Thyroid gland (tissue), 4 donors: ENCODE data around the gene CLDN9. TPM values are rescaled to one million over a fixed set of nuclear protein-coding genes. Genes with fewer than 3 reads are reported as not detected.

ENCODE experiments used
- DNase-seq, 2 donors: peaks; one replicate each; pipeline ENCODE4 v3.0.0-alpha.2; 2019
- H3K27ac ChIP-seq, 3 donors: fragments of 200-600 bp; sonication (generic); 1 replicate in 2 of 3; 2 replicates in 1 of 3; pipeline ENCODE4 v1.5.1; 2016 to 2019; ENCODE audit warnings: mild to moderate bottlenecking in 1 of 3, moderate library complexity in 1 of 3
- H3K27me3 ChIP-seq: fragments of 200-600 bp; sonication (generic); one replicate; pipeline ENCODE4 v1.5.1; 2019
- H3K36me3 ChIP-seq, 2 donors: fragments of 200-600 bp; sonication (generic); one replicate each; pipeline ENCODE4 v1.5.1; 2016 to 2019
- H3K4me1 ChIP-seq, 2 donors: fragments of 200-600 bp; sonication (generic); one replicate each; pipeline ENCODE4 v1.5.1; 2017 to 2019
- H3K4me3 ChIP-seq, 3 donors: fragments of 200-600 bp; sonication (generic); replicated peaks in 1 of 3; 1 replicate in 2 of 3; 2 replicates in 1 of 3; pipeline ENCODE4 v1.5.1; 2016; ENCODE audit warnings: mild to moderate bottlenecking in 1 of 3
- H3K9me3 ChIP-seq: fragments of 200-600 bp; sonication (generic); one replicate; pipeline ENCODE4 v1.5.1; 2017
- CTCF ChIP-seq, 6 experiments: fragments of 200-600 bp in 3 of 6; fragments of 450-650 bp in 3 of 6; sonication (generic) in 3 of 6; IDR thresholded peaks; one replicate each; pipeline ENCODE4 v1.5.1; 2016 to 2019; ENCODE audit warnings: antibody characterized with exemption in 6 of 6, mild to moderate bottlenecking in 2 of 6, inconsistent platforms in 1 of 6, moderate library complexity in 1 of 6
- POLR2A ChIP-seq, 2 donors: fragments of 450-650 bp; IDR thresholded peaks; one replicate each; pipeline ENCODE4 v1.6.1; 2017; ENCODE audit warnings: antibody characterized with exemption in 2 of 2, mild to moderate bottlenecking in 2 of 2, moderate library complexity in 1 of 2
- WGBS, 2 donors: methylation state at CpG; one replicate each; pipeline ENCODE4 v1.1.5; 2017; 5-methylcytosine and 5-hydroxymethylcytosine counted together
- intact Hi-C: fragments of 100-400 bp; cut with DNase I; formaldehyde crosslinking; loops from one replicate; pipeline ENCODE4 v1.15.1; 2023
- total RNA-seq, 4 donors: library from RNA; depleted of rRNA; stranded (reverse); fragments of >200 nt; gene quantifications; one replicate each; pipeline ENCODE4 v1.2.3, GENCODE V29; 2016

The CLDN9 gene
- total RNA-seq, 4 donors from 2014 or later, result 0.33 TPM; not detected in 3

- 73 to 75% methylated on average over 3 to 8 of the region's 8 CpGs for WGBS, 2 donors
- H3K27ac ChIP-seq, result no peak overlapping the region
- no peak for TF ChIP-seq CTCF (IDR thresholded peaks at IDR 0.05)
- TF ChIP-seq POLR2A (IDR thresholded peaks at IDR 0.05), result no peak
- no peaks in the 10 kb centered on the region for H3K36me3 ChIP-seq
- H3K27me3 ChIP-seq, result no peaks in the 10 kb centered on the region
- intact Hi-C loops, result no loop called here
- peaks cover 3 to 10% of the 10 kb centered on the region in 2 donors for H3K4me1 ChIP-seq
- H3K4me3 ChIP-seq, result no peak overlapping the region
- DNase-seq, result no peak
- H3K9me3 ChIP-seq, result no peaks in the 10 kb centered on the region
These were observed 24.9 kb upstream of the CLDN9 start for GRCh38 chr16:2987833-2988232.

GRCh38 chr16:2988590-2989099, 24.1 kb upstream of the CLDN9 start:
- Histone ChIP-seq H3K4me1 (peaks cover 3 to 5% of the 10 kb centered on the region in 2 donors), H3K27ac (no peak overlapping the region), H3K4me3 (no peak overlapping the region), H3K27me3 (no peaks in the 10 kb centered on the region), H3K36me3 (no peaks in the 10 kb centered on the region), H3K9me3 (no peaks in the 10 kb centered on the region)
- no peak for DNase-seq
- TF ChIP-seq POLR2A (IDR thresholded peaks at IDR 0.05) (no peak), CTCF (IDR thresholded peaks at IDR 0.05) (no peak)
- WGBS, 2 donors, result 40% methylated on average over 5 of the region's 8 CpGs
- intact Hi-C loops, result no loop called here

GRCh38 chr16:2990891-2991290, 21.8 kb upstream of the CLDN9 start:
- WGBS, 2 donors, result 69 to 80% methylated on average over 6 to 10 of the region's 10 CpGs
- H3K36me3 ChIP-seq, result no peaks in the 10 kb centered on the region
- intact Hi-C loops, result no loop called here
- no peak overlapping the region for H3K27ac ChIP-seq
- H3K9me3 ChIP-seq, result no peaks in the 10 kb centered on the region
- H3K4me3 ChIP-seq, result no peak overlapping the region
- DNase-seq, result no peak
- H3K27me3 ChIP-seq, result no peaks in the 10 kb centered on the region
- no peaks in the 10 kb centered on the region for H3K4me1 ChIP-seq
- TF ChIP-seq POLR2A (IDR thresholded peaks at IDR 0.05) (no peak), CTCF (IDR thresholded peaks at IDR 0.05) (no peak)

- TF ChIP-seq CTCF (IDR thresholded peaks at IDR 0.05) (no peak), POLR2A (IDR thresholded peaks at IDR 0.05) (no peak)
- no peak for DNase-seq
- no peak overlapping the region for H3K4me3 ChIP-seq
- H3K27ac ChIP-seq, result no peak overlapping the region
- H3K4me1 ChIP-seq, result no peaks in the 10 kb centered on the region
- no peaks in the 10 kb centered on the region for H3K27me3 ChIP-seq
- 85 to 89% methylated on average over 11 to 12 of the region's 12 CpGs for WGBS, 2 donors
- no peaks in the 10 kb centered on the region for H3K36me3 ChIP-seq
- intact Hi-C loops, result no loop called here
- H3K9me3 ChIP-seq, result no peaks in the 10 kb centered on the region
These were observed 21.0 kb upstream of the CLDN9 start for GRCh38 chr16:2991566-2992261.

- DNase-seq, result no peak
- Histone ChIP-seq H3K9me3 (no peaks in the 10 kb centered on the region), H3K4me1 (no peaks in the 10 kb centered on the region), H3K27ac (no peak overlapping the region), H3K36me3 (no peaks in the 10 kb centered on the region), H3K4me3 (no peak overlapping the region), H3K27me3 (no peaks in the 10 kb centered on the region)
- intact Hi-C loops, result no loop called here
- no peak for TF ChIP-seq CTCF (IDR thresholded peaks at IDR 0.05)
- no peak for TF ChIP-seq POLR2A (IDR thresholded peaks at IDR 0.05)
- 85 to 90% methylated on average over 11 to 14 of the region's 14 CpGs for WGBS, 2 donors
These were observed 20.2 kb upstream of the CLDN9 start for GRCh38 chr16:2992383-2993081.
